HFFc6 (cell line): ENCODE measurements around the gene TLNRD1. TPM values are rescaled to one million over a fixed set of nuclear protein-coding genes. Genes with fewer than 3 reads are reported as not detected.

Experiments used
- DNase-seq: peaks from one replicate; pipeline ENCODE4 v3.0.0-alpha.2; 2018
- H3K27ac Mint-ChIP-seq: 2 replicates; pipeline ENCODE4 v1.8.0; 2020; ENCODE audit warnings: mild to moderate bottlenecking, mixed read lengths
- H3K27me3 Mint-ChIP-seq: 2 replicates; pipeline ENCODE4 v1.8.0; 2021; ENCODE audit warnings: mild to moderate bottlenecking, moderate library complexity, mixed read lengths; ENCODE audit not compliant: insufficient read depth
- H3K36me3 Mint-ChIP-seq: 2 replicates; pipeline ENCODE4 v1.8.0; 2021; ENCODE audit warnings: low read depth, mixed read lengths
- H3K4me1 Mint-ChIP-seq: 2 replicates; pipeline ENCODE4 v1.8.0; 2020; ENCODE audit warnings: low read depth, mixed read lengths
- H3K4me3 Mint-ChIP-seq: 2 replicates; pipeline ENCODE4 v1.8.0; 2020; ENCODE audit warnings: mild to moderate bottlenecking, moderate library complexity, mixed read lengths
- H3K9me3 Mint-ChIP-seq: 2 replicates; pipeline ENCODE4 v1.8.0; 2020; ENCODE audit warnings: mild to moderate bottlenecking, mixed read lengths
- total RNA-seq, 6 experiments: library from RNA; stranded (reverse); fragmentation: NEBNext Ultra II Directional; extraction: Animal tissue kit (Norgen Biotek cat#: 25700); gene quantifications; 2 replicates in 1 of 6; 3 replicates in 5 of 6; pipeline ENCODE4 v1.2.3, GENCODE V29; 2021
- TF ChIP-seq, protein P1 (sequence below): fragments of 200-600 bp; sonication (generic); IDR thresholded peaks from 2 replicates; pipeline ENCODE4 v1.5.0; 2021; ENCODE audit warnings: antibody characterized with exemption, mild to moderate bottlenecking

The TLNRD1 gene
- total RNA-seq, 6 experiments from 2014 or later = 8.8 to 14.3 (median 12.7) TPM

DNA sequence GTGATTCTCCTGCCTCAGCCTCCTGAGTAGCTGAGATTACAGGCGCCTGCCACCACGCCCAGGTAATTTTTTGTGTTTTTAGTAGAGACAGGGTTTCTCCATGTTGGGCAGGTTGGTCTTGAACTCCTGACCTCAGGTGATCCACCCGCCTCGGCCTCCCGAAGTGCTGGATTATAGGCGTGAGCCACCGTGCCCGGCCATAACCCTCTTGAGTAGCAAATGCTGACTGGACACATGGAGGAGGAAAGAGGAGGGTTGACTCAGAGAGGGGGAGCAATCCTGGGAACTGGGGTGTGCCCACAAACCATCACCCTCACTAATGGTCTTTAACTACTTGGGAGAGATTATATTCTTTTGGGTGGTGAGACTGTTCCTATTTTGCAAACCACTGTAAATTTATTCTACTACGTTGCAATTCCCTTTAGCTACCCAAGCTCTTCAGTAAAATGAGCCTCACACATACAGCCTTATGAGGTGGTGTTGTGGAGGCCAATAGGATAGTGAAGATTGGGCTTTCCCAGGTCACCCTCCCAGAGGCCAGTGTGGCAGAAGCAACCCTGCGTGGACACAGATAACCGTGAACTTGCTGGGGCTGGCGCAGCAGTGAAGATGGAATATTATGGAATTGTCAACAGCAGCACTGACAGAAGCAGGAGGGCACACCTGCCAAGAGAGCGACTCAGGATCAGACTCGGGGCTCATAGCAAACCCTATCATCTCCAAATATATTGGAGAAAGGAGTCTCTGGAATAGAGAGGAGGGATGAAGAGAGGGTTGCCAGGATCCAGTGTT, 37.4 kb downstream of the TLNRD1 start:
- TF ChIP-seq, protein P1, sequence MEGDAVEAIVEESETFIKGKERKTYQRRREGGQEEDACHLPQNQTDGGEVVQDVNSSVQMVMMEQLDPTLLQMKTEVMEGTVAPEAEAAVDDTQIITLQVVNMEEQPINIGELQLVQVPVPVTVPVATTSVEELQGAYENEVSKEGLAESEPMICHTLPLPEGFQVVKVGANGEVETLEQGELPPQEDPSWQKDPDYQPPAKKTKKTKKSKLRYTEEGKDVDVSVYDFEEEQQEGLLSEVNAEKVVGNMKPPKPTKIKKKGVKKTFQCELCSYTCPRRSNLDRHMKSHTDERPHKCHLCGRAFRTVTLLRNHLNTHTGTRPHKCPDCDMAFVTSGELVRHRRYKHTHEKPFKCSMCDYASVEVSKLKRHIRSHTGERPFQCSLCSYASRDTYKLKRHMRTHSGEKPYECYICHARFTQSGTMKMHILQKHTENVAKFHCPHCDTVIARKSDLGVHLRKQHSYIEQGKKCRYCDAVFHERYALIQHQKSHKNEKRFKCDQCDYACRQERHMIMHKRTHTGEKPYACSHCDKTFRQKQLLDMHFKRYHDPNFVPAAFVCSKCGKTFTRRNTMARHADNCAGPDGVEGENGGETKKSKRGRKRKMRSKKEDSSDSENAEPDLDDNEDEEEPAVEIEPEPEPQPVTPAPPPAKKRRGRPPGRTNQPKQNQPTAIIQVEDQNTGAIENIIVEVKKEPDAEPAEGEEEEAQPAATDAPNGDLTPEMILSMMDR = no peak
- no peak for DNase-seq
- H3K27ac Mint-ChIP-seq = no peak overlapping the region
- no peaks in the 10 kb centered on the region for H3K36me3 Mint-ChIP-seq
- peaks cover 2% of the 10 kb centered on the region; the same call in 1 of the 2 replicates for H3K27me3 Mint-ChIP-seq
- no peak overlapping the region for H3K4me3 Mint-ChIP-seq
- no peaks in the 10 kb centered on the region for H3K9me3 Mint-ChIP-seq
- peaks cover 9% of the 10 kb centered on the region for H3K4me1 Mint-ChIP-seq

DNA sequence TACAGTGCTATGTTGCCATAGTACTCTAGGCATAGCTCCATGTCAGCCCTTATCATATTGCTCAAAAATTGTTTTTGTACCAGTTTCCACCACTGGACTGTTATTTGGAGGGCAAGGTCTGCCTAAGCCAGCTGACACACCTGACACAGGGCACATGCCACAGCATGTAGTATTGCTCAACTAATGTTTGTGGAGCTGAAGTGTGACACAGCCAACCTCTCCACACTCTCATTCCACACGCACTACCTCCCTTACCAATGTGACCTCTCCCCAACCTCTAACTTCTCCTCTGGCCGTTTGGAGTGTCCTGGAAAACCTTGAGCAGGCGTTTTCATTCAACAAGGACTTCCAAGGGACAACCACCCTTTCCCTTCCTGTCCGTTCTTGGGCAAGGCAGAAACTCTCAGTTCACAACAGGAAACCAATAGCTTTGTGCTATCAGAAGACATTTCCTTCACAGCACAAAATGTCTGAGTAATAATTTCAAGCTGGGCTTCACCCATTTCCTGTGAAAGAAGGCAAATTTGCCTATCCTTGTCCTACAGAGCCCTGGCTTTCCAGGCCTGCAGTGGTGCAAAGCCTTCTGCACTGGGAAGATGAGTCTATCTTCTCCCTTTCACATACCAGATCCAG, 38.4 kb downstream of the TLNRD1 start:
- Mint-ChIP-seq H3K9me3 (no peaks in the 10 kb centered on the region), H3K36me3 (no peaks in the 10 kb centered on the region), H3K4me1 (peaks cover 9% of the 10 kb centered on the region), H3K4me3 (no peak overlapping the region), H3K27ac (no peak overlapping the region), H3K27me3 (peaks cover 2% of the 10 kb centered on the region; the same call in 1 of the 2 replicates)
- TF ChIP-seq, protein P1 = no peak
- no peak for DNase-seq

DNA sequence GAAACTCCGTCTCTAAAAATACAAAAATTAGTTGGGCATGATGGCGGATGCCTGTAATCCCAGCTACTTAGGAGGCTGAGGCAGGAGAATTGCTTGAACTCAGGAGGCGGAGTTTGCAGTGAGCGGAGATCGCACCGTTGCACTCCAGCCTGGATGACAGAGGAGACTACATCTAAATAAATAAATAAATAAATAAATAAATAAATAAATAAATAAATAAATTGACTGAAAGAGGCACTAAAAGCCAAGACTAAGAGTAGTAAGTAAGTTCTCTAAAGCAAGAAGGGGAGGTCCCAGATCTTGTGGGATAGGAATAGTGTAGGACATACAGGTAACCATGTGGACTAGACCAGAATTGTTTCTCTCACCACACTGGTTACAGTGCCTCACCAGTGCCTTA, 40.0 kb downstream of the TLNRD1 start:
- Mint-ChIP-seq H3K27ac (no peak overlapping the region), H3K4me1 (peaks cover 14% of the 10 kb centered on the region), H3K36me3 (no peaks in the 10 kb centered on the region), H3K4me3 (no peak overlapping the region), H3K9me3 (no peaks in the 10 kb centered on the region), H3K27me3 (peaks cover 4% of the 10 kb centered on the region; the same call in 1 of the 2 replicates)
- TF ChIP-seq, protein P1 = no peak
- DNase-seq = no peak

DNA sequence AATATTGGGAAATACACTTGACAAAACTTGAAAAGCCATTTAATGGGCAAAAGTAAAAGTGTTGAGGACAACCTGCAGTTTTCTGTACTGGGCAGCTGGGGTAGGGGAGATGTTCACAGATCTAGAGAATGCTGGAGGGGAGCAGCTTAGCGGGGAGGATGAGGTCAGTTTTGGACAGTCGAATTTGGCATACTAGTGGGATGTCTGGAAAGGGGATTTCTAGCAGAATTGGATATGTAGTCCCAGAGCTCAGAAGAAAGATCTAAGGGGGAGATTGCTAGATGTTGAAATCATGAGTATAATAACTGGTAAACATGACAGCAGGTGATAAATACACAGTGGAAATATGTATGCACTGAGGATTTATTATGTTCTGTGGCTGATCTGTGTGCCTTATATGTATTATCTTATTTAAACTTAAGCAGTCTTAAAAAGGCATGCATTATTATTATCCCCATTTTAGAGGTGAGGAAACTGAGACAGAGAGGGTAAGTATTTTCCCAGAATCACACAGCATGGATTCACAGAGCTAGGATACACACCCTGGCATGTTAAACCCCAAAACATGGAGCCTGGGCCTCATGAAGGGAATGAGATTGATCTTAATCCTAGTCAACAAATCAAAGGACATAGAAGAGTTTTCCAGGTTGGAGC, 42.7 kb downstream of the TLNRD1 start:
- TF ChIP-seq, protein P1 = no peak
- Mint-ChIP-seq H3K4me3 (no peak overlapping the region), H3K4me1 (peaks cover 14% of the 10 kb centered on the region), H3K36me3 (no peaks in the 10 kb centered on the region), H3K9me3 (no peaks in the 10 kb centered on the region), H3K27me3 (peaks cover 4% of the 10 kb centered on the region; the same call in 1 of the 2 replicates), H3K27ac (no peak overlapping the region)
- DNase-seq = no peak

DNA sequence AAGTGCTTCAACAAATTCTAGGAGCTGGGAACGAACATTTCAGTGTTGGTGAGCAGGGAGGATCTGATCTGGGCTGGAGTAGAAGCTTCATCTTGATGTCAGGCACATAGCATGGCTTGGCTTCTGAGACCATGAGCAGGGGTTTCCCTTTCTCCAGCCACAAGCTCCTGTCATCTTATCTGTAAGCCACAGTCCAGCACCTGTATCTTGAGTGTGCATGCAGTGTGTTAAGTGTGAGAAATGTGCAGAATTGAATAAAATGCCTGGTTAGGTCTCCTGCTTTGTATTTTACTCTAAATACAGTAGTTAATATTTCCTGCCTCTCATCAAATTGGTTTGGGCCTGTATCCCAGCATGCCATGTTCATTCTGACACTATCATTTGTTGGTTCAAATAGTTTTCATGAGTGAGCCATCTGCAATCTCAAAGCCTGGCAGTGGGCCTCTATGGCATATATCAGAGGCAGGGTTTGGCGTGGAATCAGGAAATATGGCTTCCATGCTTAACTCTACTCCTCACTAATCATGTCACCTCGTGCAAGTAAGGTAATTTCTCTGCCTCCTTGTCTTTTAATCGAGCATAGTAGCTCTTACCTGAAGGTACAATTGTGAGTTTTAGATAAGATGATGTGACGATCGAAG, 43.3 kb downstream of the TLNRD1 start:
- Mint-ChIP-seq H3K27me3 (peaks cover 4% of the 10 kb centered on the region; the same call in 1 of the 2 replicates), H3K4me1 (peaks cover 12% of the 10 kb centered on the region), H3K27ac (no peak overlapping the region)

More for the DNA sequence above, 43.3 kb downstream of the TLNRD1 start:
- TF ChIP-seq, protein P1 = no peak
- H3K9me3 Mint-ChIP-seq = no peaks in the 10 kb centered on the region
- no peak overlapping the region for H3K4me3 Mint-ChIP-seq
- H3K36me3 Mint-ChIP-seq = no peaks in the 10 kb centered on the region
- no peak for DNase-seq
